HCT116 (cell line): ENCODE results near the gene STRBP.

Source experiments
- CTCF ChIP-seq, 3 experiments: fragments of 200-600 bp in 1 of 3; sonication (generic) in 1 of 3; IDR thresholded peaks in 2 of 3; conservative IDR thresholded peaks in 1 of 3; 2 replicates each; pipeline ENCODE4 v1.5.1; 2012 to 2017; ENCODE audit warnings: low read depth in 2 of 3, low read length in 2 of 3, antibody characterized with exemption in 1 of 3, borderline replicate concordance in 1 of 3, control low read depth in 1 of 3, mild to moderate bottlenecking in 1 of 3, mixed read lengths in 1 of 3, mixed run types in 1 of 3, moderate library complexity in 1 of 3; ENCODE audit not compliant: insufficient read depth in 1 of 3
- EZH2phosphoT487 ChIP-seq: fragments of 200-600 bp; IDR thresholded peaks from 2 replicates; pipeline ENCODE4 v1.6.1; 2018; ENCODE audit warnings: antibody characterized with exemption, borderline replicate concordance
- POLR2A ChIP-seq: IDR thresholded peaks from 2 replicates; pipeline ENCODE4 v1.7.0; 2011; ENCODE audit warnings: borderline replicate concordance; ENCODE audit not compliant: insufficient read depth, insufficient read length; ENCODE audit errors: extremely low read depth
- YY1 ChIP-seq: IDR thresholded peaks from 2 replicates; pipeline ENCODE4 v1.6.1; 2011; ENCODE audit warnings: low read length, low read depth, moderate library complexity, mild to moderate bottlenecking; ENCODE audit not compliant: insufficient replicate concordance; ENCODE audit errors: extremely low read depth
- ZFX ChIP-seq: fragments of 450-650 bp; IDR thresholded peaks from 2 replicates; pipeline ENCODE4 v1.6.1; 2017
- TF ChIP-seq, protein P1 (sequence below): IDR thresholded peaks from 2 replicates; pipeline ENCODE4 v1.6.1; 2012

DNA sequence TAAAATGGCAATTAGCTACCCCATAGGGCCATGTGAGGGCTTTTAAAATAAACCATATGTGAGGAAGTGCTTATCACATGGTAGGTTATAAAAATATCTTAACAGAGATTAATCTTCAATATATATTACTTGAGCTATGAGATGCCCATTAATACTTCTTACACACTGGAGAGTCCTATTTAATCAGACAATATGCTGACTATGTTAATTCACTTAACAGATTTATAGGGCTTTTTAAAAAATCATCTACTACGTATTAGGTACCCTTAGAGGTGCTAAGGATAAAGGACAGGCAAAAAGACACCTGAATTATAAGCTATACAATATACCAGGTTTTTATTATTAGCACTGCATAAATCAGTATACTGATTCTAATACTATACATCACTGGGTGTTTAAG, 102.6 kb downstream of the STRBP start:
- no peak for TF ChIP-seq YY1
- no peak for TF ChIP-seq CTCF (IDR thresholded peaks at IDR 0.05 in 2 of 3, conservative IDR thresholded peaks at IDR 0.05 in 1 of 3; ENCODE audit: borderline replicate concordance in 1 of 3, insufficient read depth in 1 of 3, low read depth in 2 of 3, low read length in 2 of 3)
- no peak for TF ChIP-seq EZH2phosphoT487
- TF ChIP-seq POLR2A, result no peak
- TF ChIP-seq, protein P1, sequence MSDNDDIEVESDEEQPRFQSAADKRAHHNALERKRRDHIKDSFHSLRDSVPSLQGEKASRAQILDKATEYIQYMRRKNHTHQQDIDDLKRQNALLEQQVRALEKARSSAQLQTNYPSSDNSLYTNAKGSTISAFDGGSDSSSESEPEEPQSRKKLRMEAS, result no peak
- TF ChIP-seq ZFX, result no peak
